Middle frontal gyrus (tissue), 1 donor: ENCODE data around the gene TREX2.

Experiments
- DNase-seq: peaks from one replicate; pipeline ENCODE4 v3.0.0-alpha.2; 2015; ENCODE audit warnings: low spot score; ENCODE audit errors: extremely low spot score

TREX2 gene

GRCh38 chrX:153440556-153441135 lies 5.2 kb downstream of the TREX2 start:
- no peak for DNase-seq

- DNase-seq = no peak
Observed at GRCh38 chrX:153439977-153440376, 5.9 kb downstream of the TREX2 start.

GRCh38 chrX:153438532-153438931 lies 7.3 kb downstream of the TREX2 start:
- DNase-seq = no peak

GRCh38 chrX:153435845-153436244 lies 10.0 kb downstream of the TREX2 start:
- no peak for DNase-seq

GRCh38 chrX:153434801-153435200 lies 11.1 kb downstream of the TREX2 start:
- DNase-seq = no peak

- DNase-seq = no peak
Observed at GRCh38 chrX:153433781-153434285, 12.0 kb downstream of the TREX2 start.

- DNase-seq = no peak
Observed at GRCh38 chrX:153433161-153433680, 12.6 kb downstream of the TREX2 start.

GRCh38 chrX:153430796-153431195 lies 15.1 kb downstream of the TREX2 start:
- DNase-seq = no peak

GRCh38 chrX:153426204-153426603 lies 19.7 kb downstream of the TREX2 start:
- DNase-seq = no peak

- DNase-seq = no peak
Observed at GRCh38 chrX:153423652-153424051, 22.2 kb downstream of the TREX2 start.

GRCh38 chrX:153421856-153422255 lies 24.0 kb downstream of the TREX2 start:
- DNase-seq = no peak

- no peak for DNase-seq
Observed at GRCh38 chrX:153420851-153421599, 24.8 kb downstream of the TREX2 start.

GRCh38 chrX:153417637-153418036 lies 28.2 kb downstream of the TREX2 start:
- no peak for DNase-seq

- DNase-seq = no peak
Observed at GRCh38 chrX:153416781-153417450, 28.9 kb downstream of the TREX2 start.

GRCh38 chrX:153414856-153415510 lies 30.9 kb downstream of the TREX2 start:
- no peak for DNase-seq

GRCh38 chrX:153413731-153414130 lies 32.1 kb downstream of the TREX2 start:
- DNase-seq = no peak

- DNase-seq = no peak
Observed at GRCh38 chrX:153412746-153413720, 32.8 kb downstream of the TREX2 start.

GRCh38 chrX:153411988-153412574 lies 33.8 kb downstream of the TREX2 start:
- no peak for DNase-seq

- no peak for DNase-seq
Observed at GRCh38 chrX:153411255-153411987, 34.4 kb downstream of the TREX2 start, which contains the start of gene ZFP92. Gene ZFP92 (plus strand): TSS chrX:153411472. CDS start chrX:153418323, 6,851 bp downstream.
